Measurements from ENCODE around the gene JHY. TPM values are rescaled to one million over a fixed set of nuclear protein-coding genes. Genes with fewer than 3 reads are reported as not detected.

Gene JHY
- total RNA-seq, 3 donors from 2014 or later (not counting 1 experiment from before 2014, with no cell fraction given) = 0.88 to 1.5 (median 1.2) TPM

GRCh38 chr11:123000721-123001120 is 118.2 kb downstream of the JHY start:
- no peak for DNase-seq
- ATAC-seq = no peak
- H3K4me1 Mint-ChIP-seq = no peaks in the 10 kb centered on the region
- Histone ChIP-seq H3K27me3 (ENCODE audit: control insufficient read depth, insufficient read depth, low read length) (no peaks in the 10 kb centered on the region), H3K4me1 (ENCODE audit: control insufficient read depth, insufficient read depth, low read length) (no peaks in the 10 kb centered on the region), H3K9me3 (ENCODE audit: control insufficient read depth, insufficient read depth, low read length) (no peaks in the 10 kb centered on the region), H3K4me3 (ENCODE audit: low read length) (no peak overlapping the region), H3K36me3 (ENCODE audit: control insufficient read depth, insufficient read depth, low read length) (no peaks in the 10 kb centered on the region), H3K27ac (ENCODE audit: low read length) (no peak overlapping the region)
- H3K36me3 Mint-ChIP-seq = no peaks in the 10 kb centered on the region
- no peak overlapping the region for H3K4me3 Mint-ChIP-seq
- H3K27me3 Mint-ChIP-seq (ENCODE audit: low read depth in 2 of 2) = peaks cover 15 to 21% of the 10 kb centered on the region in 2 donors
- H3K27ac Mint-ChIP-seq = no peak overlapping the region
- H3K9me3 Mint-ChIP-seq = no peaks in the 10 kb centered on the region
- TF ChIP-seq CTCF (IDR thresholded peaks at IDR 0.05) = no peak
- 78% methylated on average over 4 of the region's 5 CpGs for WGBS (ENCODE audit: insufficient coverage)
- intact Hi-C loops (cut with micrococcal nuclease) = no loop called here

- Mint-ChIP-seq H3K36me3 (no peaks in the 10 kb centered on the region), H3K9me3 (no peaks in the 10 kb centered on the region), H3K27me3 (ENCODE audit: low read depth in 2 of 2) (peaks cover 0 to 7% of the 10 kb centered on the region in 2 donors), H3K4me1 (no peaks in the 10 kb centered on the region), H3K4me3 (no peak overlapping the region), H3K27ac (no peak overlapping the region)
- no peak for TF ChIP-seq CTCF (IDR thresholded peaks at IDR 0.05)
- Histone ChIP-seq H3K4me3 (ENCODE audit: low read length) (no peak overlapping the region), H3K27me3 (ENCODE audit: control insufficient read depth, insufficient read depth, low read length) (no peaks in the 10 kb centered on the region), H3K9me3 (ENCODE audit: control insufficient read depth, insufficient read depth, low read length) (no peaks in the 10 kb centered on the region), H3K27ac (ENCODE audit: low read length) (no peak overlapping the region), H3K4me1 (ENCODE audit: control insufficient read depth, insufficient read depth, low read length) (no peaks in the 10 kb centered on the region), H3K36me3 (ENCODE audit: control insufficient read depth, insufficient read depth, low read length) (no peaks in the 10 kb centered on the region)
- ATAC-seq (no peak), DNase-seq (no peak)
- intact Hi-C loops (cut with micrococcal nuclease) = no loop called here
- 92% methylated on average over 5 of the region's 5 CpGs for WGBS (ENCODE audit: insufficient coverage)
Measured at GRCh38 chr11:123006860-123007542, 124.4 kb downstream of the JHY start.

Other genes starting within 250 kb of the JHY start
- gene UBASH3B, start 227.0 kb upstream of the JHY start, total RNA-seq = 10 to 100 TPM; 28.7 to 33.9 (median 33.5) TPM
- gene CRTAM, start 44.3 kb upstream of the JHY start, total RNA-seq = 1 to 10 TPM; 3.3 to 6.5 (median 5.4) TPM
- gene BSX, start 99.1 kb downstream of the JHY start, total RNA-seq = not detected
- 100 to 1,000 TPM; 577 to 684 (median 633) TPM for gene HSPA8, start 179.4 kb downstream of the JHY start, total RNA-seq